Retinal pigment epithelial cell (primary cell): ENCODE data around the gene RRAS.

ENCODE experiments used
- DNase-seq: peaks from one replicate; pipeline ENCODE4 v3.0.0-alpha.2; 2010; ENCODE audit warnings: low read depth
- H3K4me3 ChIP-seq: 2 replicates; pipeline ENCODE4 v1.5.1; 2011; ENCODE audit warnings: mild to moderate bottlenecking, low read length, control low read depth, moderate library complexity
- TF ChIP-seq, protein P1 (sequence below): conservative IDR thresholded peaks from 2 replicates; pipeline ENCODE4 v1.5.1; 2011; ENCODE audit warnings: low read depth, low read length, control low read depth, inconsistent platforms

RRAS gene

GRCh38 chr19:49652551-49653465 is 12.9 kb upstream of the RRAS start:
- DNase-seq: no peak
- H3K4me3 ChIP-seq: no peak overlapping the region
- TF ChIP-seq, protein P1, sequence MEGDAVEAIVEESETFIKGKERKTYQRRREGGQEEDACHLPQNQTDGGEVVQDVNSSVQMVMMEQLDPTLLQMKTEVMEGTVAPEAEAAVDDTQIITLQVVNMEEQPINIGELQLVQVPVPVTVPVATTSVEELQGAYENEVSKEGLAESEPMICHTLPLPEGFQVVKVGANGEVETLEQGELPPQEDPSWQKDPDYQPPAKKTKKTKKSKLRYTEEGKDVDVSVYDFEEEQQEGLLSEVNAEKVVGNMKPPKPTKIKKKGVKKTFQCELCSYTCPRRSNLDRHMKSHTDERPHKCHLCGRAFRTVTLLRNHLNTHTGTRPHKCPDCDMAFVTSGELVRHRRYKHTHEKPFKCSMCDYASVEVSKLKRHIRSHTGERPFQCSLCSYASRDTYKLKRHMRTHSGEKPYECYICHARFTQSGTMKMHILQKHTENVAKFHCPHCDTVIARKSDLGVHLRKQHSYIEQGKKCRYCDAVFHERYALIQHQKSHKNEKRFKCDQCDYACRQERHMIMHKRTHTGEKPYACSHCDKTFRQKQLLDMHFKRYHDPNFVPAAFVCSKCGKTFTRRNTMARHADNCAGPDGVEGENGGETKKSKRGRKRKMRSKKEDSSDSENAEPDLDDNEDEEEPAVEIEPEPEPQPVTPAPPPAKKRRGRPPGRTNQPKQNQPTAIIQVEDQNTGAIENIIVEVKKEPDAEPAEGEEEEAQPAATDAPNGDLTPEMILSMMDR: no peak

DNA sequence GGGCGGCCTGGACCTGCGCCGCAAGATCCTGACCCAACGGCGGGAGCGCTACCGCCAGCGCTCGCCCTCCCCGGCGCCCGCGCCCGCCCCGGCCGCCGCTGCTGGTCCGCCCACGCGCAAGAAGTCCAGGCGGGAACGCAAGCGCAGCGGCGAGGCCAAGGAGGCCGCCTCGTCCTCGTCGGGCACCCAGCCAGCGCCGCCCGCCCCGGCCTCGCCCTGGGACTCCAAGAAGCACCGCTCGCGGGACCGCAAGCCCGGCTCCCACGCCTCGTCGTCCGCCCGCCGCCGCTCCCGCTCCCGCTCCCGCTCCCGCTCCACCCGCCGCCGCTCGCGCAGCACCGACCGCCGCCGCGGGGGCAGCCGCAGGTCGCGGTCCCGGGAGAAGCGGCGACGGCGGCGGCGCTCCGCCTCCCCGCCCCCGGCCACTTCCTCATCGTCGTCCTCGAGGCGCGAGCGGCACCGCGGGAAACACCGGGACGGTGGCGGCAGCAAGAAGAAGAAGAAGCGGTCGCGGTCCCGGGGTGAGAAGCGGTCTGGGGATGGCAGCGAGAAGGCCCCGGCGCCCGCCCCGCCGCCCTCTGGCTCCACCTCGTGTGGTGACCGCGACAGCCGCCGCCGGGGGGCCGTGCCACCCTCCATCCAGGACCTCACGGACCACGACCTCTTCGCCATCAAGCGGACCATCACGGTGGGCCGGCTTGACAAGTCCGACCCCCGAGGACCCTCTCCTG is 12.0 kb upstream of the RRAS start:
- DNase-seq: no peak
- no peak overlapping the region for H3K4me3 ChIP-seq
- TF ChIP-seq, protein P1: no peak

- TF ChIP-seq, protein P1: no peak
- DNase-seq: no peak
- no peak overlapping the region for H3K4me3 ChIP-seq
These were observed 11.3 kb upstream of the RRAS start for GRCh38 chr19:49651029-49651819.

DNA sequence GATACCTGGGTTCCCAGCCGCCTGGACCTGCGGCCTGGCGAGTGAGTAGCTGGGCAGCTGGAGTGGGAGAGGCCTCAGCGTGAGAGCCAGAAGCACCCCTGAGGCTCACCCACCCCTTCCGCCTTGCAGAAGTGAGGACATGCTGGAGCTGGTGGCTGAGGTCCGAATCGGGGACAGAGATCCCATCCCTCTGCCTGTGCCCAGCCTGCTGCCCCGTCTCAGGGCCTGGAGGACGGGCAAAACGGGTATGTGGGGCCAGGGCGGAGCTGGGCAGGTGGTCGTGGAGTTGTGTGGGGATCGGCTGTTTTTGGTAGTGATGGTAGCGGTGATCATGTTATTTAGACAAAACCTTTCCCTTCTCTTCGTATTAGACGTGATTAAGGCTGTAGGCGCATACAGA is 6.6 kb upstream of the RRAS start:
- no peak overlapping the region for H3K4me3 ChIP-seq
- TF ChIP-seq, protein P1: no peak
- DNase-seq: no peak

GRCh38 chr19:49645995-49646394 is 6.1 kb upstream of the RRAS start:
- TF ChIP-seq, protein P1: no peak
- DNase-seq: no peak
- no peak overlapping the region for H3K4me3 ChIP-seq

GRCh38 chr19:49645592-49645991 is 5.6 kb upstream of the RRAS start:
- DNase-seq: no peak
- no peak overlapping the region for H3K4me3 ChIP-seq
- TF ChIP-seq, protein P1: no peak
